ENCODE measurements around the gene SBF2.
"Not testable (repeated sequence)": the region's sequence is repeated elsewhere in the genome, so short reads cannot be mapped to it uniquely, and the experiment has no call there.

Gene SBF2

GRCh38 chr11:9747828-9748227, 546.2 kb downstream of the SBF2 start:
- no peak for DNase-seq (ENCODE audit: low read depth)
- TF ChIP-seq, protein P1, sequence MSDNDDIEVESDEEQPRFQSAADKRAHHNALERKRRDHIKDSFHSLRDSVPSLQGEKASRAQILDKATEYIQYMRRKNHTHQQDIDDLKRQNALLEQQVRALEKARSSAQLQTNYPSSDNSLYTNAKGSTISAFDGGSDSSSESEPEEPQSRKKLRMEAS (IDR thresholded peaks at IDR 0.05; ENCODE audit: low read depth, low read length) = no peak
- TF ChIP-seq, protein P2, sequence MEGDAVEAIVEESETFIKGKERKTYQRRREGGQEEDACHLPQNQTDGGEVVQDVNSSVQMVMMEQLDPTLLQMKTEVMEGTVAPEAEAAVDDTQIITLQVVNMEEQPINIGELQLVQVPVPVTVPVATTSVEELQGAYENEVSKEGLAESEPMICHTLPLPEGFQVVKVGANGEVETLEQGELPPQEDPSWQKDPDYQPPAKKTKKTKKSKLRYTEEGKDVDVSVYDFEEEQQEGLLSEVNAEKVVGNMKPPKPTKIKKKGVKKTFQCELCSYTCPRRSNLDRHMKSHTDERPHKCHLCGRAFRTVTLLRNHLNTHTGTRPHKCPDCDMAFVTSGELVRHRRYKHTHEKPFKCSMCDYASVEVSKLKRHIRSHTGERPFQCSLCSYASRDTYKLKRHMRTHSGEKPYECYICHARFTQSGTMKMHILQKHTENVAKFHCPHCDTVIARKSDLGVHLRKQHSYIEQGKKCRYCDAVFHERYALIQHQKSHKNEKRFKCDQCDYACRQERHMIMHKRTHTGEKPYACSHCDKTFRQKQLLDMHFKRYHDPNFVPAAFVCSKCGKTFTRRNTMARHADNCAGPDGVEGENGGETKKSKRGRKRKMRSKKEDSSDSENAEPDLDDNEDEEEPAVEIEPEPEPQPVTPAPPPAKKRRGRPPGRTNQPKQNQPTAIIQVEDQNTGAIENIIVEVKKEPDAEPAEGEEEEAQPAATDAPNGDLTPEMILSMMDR (IDR thresholded peaks at IDR 0.05; ENCODE audit: low read depth, low read length) = no peak
- TF ChIP-seq POLR2A (IDR thresholded peaks at IDR 0.05; ENCODE audit: extremely low read depth, insufficient read length) (no peak), MYC (IDR thresholded peaks at IDR 0.05; ENCODE audit: low read depth, low read length) (no peak)
- no peak overlapping the region for H3K4me3 ChIP-seq (ENCODE audit: low read depth, low read length)

DNA sequence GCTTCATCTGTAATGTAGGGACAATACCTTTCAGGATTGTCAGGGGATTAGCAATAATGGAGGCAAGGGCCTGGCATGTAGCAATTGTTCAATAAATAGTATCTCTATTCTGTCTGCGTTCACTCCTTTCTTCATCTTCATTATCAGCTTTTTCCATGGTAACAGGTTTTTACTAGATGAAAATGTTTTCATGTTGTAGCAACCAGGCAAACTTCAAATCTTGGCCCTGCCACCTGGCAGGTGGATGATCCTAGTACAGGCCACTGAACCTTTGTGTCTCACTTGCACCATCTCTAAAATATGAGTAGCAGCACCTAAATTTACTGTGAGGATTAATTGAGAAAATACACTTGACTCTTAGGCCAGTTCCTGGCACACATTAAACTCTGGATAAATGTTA, 546.8 kb downstream of the SBF2 start:
- TF ChIP-seq, protein P1 (IDR thresholded peaks at IDR 0.05; ENCODE audit: low read depth, low read length) = no peak
- TF ChIP-seq POLR2A (IDR thresholded peaks at IDR 0.05; ENCODE audit: extremely low read depth, insufficient read length) (no peak), MYC (IDR thresholded peaks at IDR 0.05; ENCODE audit: low read depth, low read length) (no peak)
- TF ChIP-seq, protein P2 (IDR thresholded peaks at IDR 0.05; ENCODE audit: low read depth, low read length) = no peak
- no peak for DNase-seq (ENCODE audit: low read depth)
- H3K4me3 ChIP-seq (ENCODE audit: low read depth, low read length) = no peak overlapping the region

DNA sequence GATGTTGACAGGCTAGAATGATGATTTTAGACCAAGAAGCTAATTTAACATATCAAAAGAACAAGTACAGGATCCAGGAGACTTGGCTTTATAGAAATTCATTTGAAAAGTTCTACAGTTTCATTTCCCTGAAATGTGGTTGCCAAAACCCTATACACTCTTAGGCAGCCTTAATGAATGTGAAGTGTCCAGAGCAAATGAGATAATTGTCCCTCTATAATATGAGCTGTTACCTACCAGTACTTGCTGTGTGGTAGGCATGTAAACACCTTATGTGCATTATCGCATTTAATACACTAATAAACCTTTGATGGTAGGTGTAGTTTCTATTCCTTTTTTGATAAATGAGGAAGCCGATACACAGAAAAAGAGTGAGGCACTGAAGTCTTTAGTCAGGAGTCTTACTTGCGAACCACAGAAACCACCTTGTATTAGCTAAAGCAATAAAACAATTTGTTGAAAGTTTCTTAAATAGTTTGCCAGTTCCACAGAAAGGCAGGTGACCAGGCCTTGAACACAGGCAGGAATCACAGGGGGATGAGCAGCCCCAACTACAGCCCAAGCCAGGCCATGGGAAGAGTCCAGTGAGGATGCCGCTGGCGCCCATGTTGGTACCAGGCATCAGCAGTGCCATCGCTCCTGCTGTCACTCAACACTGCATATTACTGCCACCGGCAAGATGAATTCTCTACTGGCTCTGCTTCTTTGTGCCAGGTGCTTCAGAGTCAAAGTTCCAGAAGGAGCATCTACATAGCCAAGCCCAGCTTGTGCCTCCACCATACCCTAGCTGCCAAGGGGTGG, 548.4 kb downstream of the SBF2 start:
- H3K4me3 ChIP-seq (ENCODE audit: low read depth, low read length) = no peak overlapping the region
- no peak for DNase-seq (ENCODE audit: low read depth)
- TF ChIP-seq, protein P2 (IDR thresholded peaks at IDR 0.05; ENCODE audit: low read depth, low read length) = no peak
- no peak for TF ChIP-seq MYC (IDR thresholded peaks at IDR 0.05; ENCODE audit: low read depth, low read length)
- TF ChIP-seq, protein P1 (IDR thresholded peaks at IDR 0.05; ENCODE audit: low read depth, low read length) = no peak
- TF ChIP-seq POLR2A (IDR thresholded peaks at IDR 0.05; ENCODE audit: extremely low read depth, insufficient read length) = no peak

GRCh38 chr11:9743512-9743911, 550.5 kb downstream of the SBF2 start:
- not testable (repeated sequence) for H3K4me3 ChIP-seq (ENCODE audit: low read depth, low read length); DNase-seq (ENCODE audit: low read depth)

- TF ChIP-seq, protein P1 (IDR thresholded peaks at IDR 0.05; ENCODE audit: low read depth, low read length) = no peak
- TF ChIP-seq, protein P2 (IDR thresholded peaks at IDR 0.05; ENCODE audit: low read depth, low read length) = no peak
- TF ChIP-seq POLR2A (IDR thresholded peaks at IDR 0.05; ENCODE audit: extremely low read depth, insufficient read length) (no peak), MYC (IDR thresholded peaks at IDR 0.05; ENCODE audit: low read depth, low read length) (no peak)
- no peak for DNase-seq (ENCODE audit: low read depth)
Observed at GRCh38 chr11:9741260-9741659, 552.8 kb downstream of the SBF2 start.

DNA sequence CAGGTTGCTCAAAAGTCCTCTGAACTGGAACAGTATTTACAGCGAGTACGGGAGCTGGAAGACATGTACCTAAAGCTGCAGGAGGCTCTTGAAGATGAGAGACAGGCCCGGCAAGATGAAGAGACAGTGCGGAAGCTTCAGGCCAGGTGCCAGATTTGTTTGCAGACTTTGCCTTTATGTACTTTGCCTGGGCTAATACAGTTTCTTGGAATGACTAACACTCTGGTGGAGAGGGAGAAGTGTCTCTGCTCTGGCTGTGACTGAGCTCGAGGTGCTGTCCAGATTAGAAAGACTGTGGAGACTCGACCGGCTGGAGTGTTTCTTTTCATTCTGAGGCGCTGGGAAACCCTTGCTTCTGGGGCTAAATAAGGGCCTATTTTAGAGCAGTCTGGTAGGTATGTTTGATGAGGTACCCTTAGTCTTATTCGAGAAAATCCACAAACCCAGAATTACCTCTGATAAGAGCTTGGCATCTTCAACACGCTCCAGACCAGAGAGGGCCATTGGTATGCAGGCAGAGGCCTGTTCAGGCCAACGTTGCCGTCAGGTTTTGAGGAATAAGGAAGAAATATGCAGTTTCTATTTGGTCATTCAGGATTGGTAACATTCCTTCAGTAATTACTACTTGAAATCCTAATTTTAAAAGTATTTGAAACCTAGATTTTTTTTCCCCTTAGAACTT, 553.7 kb downstream of the SBF2 start:
- H3K4me3 ChIP-seq (ENCODE audit: low read depth, low read length) = no peak overlapping the region
- no peak for DNase-seq (ENCODE audit: low read depth)
- TF ChIP-seq, protein P1 (IDR thresholded peaks at IDR 0.05; ENCODE audit: low read depth, low read length) = no peak
- TF ChIP-seq MYC (IDR thresholded peaks at IDR 0.05; ENCODE audit: low read depth, low read length) (no peak), POLR2A (IDR thresholded peaks at IDR 0.05; ENCODE audit: extremely low read depth, insufficient read length) (no peak)
- TF ChIP-seq, protein P2 (IDR thresholded peaks at IDR 0.05; ENCODE audit: low read depth, low read length) = no peak

More at GRCh38 chr11:9741260-9741659, 552.8 kb downstream of the SBF2 start:
- no peak overlapping the region for H3K4me3 ChIP-seq (ENCODE audit: low read depth, low read length)
